Gastroesophageal sphincter (tissue), 3 donors: ENCODE measurements around the gene SHISA7.

Experiments used
- CTCF ChIP-seq, 4 experiments: fragments of 200-600 bp in 2 of 4; fragments of 450-650 bp in 2 of 4; sonication (generic) in 1 of 4; IDR thresholded peaks; one replicate each; pipeline ENCODE4 v1.5.1; 2017 to 2019; ENCODE audit warnings: antibody characterized with exemption in 4 of 4, mild to moderate bottlenecking in 2 of 4, moderate library complexity in 2 of 4
- POLR2A ChIP-seq, 2 donors: fragments of 450-650 bp; IDR thresholded peaks; one replicate each; pipeline ENCODE4 v1.6.1; 2017; ENCODE audit warnings: antibody characterized with exemption in 2 of 2, mild to moderate bottlenecking in 2 of 2, moderate library complexity in 1 of 2
- POLR2AphosphoS5 ChIP-seq: sonication (generic); formaldehyde crosslinking; IDR thresholded peaks from one replicate; pipeline ENCODE4 v1.6.1; 2017; ENCODE audit warnings: antibody characterized with exemption

DNA sequence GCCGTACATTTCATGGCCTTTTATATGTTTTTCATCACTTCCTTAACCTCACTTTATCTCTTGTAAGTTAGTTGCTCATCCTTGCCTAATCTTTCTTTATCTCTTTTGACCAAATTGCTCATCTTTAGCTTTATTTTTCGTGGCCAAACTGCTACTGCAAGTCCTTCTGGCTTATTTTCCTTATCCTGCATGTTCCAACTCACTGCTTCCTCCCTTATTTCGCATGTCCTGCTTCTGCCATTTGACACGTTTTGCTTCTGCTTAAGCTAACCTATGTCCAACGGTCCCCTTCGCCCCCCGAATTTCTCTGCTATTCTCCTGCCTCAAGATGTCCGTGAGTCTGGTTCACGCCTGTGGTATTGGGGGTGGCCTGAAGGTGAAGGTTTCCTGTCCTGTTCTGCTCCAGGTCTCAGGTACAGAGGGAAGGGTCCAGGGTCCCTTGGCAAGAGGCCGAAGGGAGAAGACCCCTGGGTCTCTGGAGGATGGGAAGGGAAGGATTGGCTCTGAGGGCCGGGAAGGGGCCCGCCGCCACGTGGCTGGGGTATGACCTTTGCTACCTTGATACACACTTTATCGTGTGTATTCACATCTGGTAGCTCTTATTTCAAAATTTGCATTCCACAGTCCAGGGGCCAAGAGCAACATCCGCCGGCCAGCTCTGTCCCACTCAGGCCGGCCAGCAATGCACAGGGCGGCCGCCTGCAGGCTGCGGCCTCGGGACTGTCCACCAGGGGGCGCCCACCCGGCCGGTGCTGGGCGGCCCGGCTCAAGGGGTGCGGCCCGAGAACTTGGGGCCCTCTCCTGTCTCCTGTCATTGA lies 24.3 kb upstream of the SHISA7 start:
- TF ChIP-seq POLR2AphosphoS5 (no peak), CTCF (IDR thresholded peaks at IDR 0.05) (peak in 3 of 4 experiments; percentile 97 to 98 (median 97)), POLR2A (IDR thresholded peaks at IDR 0.05) (no peak)
